ENCODE results near the gene SOX6.

DNA sequence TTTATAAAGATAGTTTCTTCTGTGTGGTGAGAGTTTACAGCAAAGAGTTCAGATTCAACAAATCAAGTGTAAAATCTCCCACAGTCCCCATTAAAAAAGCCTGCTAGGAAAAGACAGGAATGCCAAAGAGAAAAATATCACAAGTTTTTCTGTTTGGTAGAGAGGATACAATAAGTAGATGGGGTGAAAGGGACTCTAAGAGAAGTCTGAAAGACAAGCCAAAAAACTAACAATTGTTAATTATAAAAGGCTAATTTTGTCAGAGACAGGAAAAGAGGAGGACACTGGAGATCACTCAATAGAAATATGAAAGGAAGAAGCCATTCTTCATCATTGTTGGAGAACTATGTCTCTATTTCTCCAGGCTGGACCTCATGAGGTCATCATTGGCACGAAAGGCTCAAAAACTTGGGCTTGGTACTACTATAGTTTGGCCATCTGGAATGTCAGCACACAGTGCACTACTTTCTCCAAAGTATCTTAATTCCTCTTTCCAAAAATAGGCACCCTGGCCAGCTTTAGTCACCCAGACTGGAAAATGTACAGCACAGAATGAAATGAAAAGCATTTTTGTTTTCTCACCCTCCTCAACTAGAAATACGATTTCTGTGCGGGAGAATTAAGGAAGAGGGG is 531 bp upstream of the SOX6 start:
- TF ChIP-seq, protein P1, sequence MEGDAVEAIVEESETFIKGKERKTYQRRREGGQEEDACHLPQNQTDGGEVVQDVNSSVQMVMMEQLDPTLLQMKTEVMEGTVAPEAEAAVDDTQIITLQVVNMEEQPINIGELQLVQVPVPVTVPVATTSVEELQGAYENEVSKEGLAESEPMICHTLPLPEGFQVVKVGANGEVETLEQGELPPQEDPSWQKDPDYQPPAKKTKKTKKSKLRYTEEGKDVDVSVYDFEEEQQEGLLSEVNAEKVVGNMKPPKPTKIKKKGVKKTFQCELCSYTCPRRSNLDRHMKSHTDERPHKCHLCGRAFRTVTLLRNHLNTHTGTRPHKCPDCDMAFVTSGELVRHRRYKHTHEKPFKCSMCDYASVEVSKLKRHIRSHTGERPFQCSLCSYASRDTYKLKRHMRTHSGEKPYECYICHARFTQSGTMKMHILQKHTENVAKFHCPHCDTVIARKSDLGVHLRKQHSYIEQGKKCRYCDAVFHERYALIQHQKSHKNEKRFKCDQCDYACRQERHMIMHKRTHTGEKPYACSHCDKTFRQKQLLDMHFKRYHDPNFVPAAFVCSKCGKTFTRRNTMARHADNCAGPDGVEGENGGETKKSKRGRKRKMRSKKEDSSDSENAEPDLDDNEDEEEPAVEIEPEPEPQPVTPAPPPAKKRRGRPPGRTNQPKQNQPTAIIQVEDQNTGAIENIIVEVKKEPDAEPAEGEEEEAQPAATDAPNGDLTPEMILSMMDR (IDR thresholded peaks at IDR 0.05) = no peak
- TF ChIP-seq POLR2A (IDR thresholded peaks at IDR 0.05) = no peak

Measured in right lobe of liver (tissue), 4 donors.